Parathyroid adenoma (tissue), 2 donors: ENCODE measurements around the gene OSGIN1.
A peak's percentile ranks its signal among the peaks of the same experiment; 100 is the strongest.

Experiments used
- H2AFZ ChIP-seq: fragments of 300-600 bp; sonication (generic); one replicate; pipeline ENCODE4 v1.7.0; 2017; ENCODE audit warnings: antibody characterized with exemption, mild to moderate bottlenecking
- H3K27ac ChIP-seq: fragments of 300-600 bp; sonication (generic); one replicate; pipeline ENCODE4 v1.7.0; 2017
- H3K27me3 ChIP-seq: fragments of 300-600 bp; sonication (generic); one replicate; pipeline ENCODE4 v1.7.0; 2017; ENCODE audit warnings: low read length; ENCODE audit not compliant: control insufficient read depth, insufficient read depth
- H3K36me3 ChIP-seq: fragments of 300-600 bp; sonication (generic); one replicate; pipeline ENCODE4 v1.7.0; 2017; ENCODE audit warnings: low read length; ENCODE audit not compliant: control insufficient read depth, insufficient read depth
- H3K4me1 ChIP-seq: fragments of 300-600 bp; sonication (generic); one replicate; pipeline ENCODE4 v1.7.0; 2017; ENCODE audit warnings: control low read depth
- H3K4me2 ChIP-seq: fragments of 300-600 bp; sonication (generic); one replicate; pipeline ENCODE4 v1.7.0; 2017; ENCODE audit warnings: low read length
- H3K4me3 ChIP-seq: fragments of 300-600 bp; sonication (generic); one replicate; pipeline ENCODE4 v1.7.0; 2017; ENCODE audit warnings: low read depth, low read length
- H3K79me2 ChIP-seq: fragments of 300-600 bp; sonication (generic); one replicate; pipeline ENCODE4 v1.7.0; 2017; ENCODE audit warnings: control low read depth
- H3K9ac ChIP-seq: fragments of 300-600 bp; sonication (generic); one replicate; pipeline ENCODE4 v1.7.0; 2017; ENCODE audit warnings: mild to moderate bottlenecking
- H3K9me3 ChIP-seq: fragments of 300-600 bp; sonication (generic); one replicate; pipeline ENCODE4 v1.7.0; 2017; ENCODE audit warnings: low read length; ENCODE audit not compliant: control insufficient read depth
- TF ChIP-seq, protein P1 (sequence below): fragments of 300-600 bp; sonication (generic); IDR thresholded peaks from one replicate; pipeline ENCODE4 v1.7.0; 2017; ENCODE audit warnings: antibody characterized with exemption, mild to moderate bottlenecking
- donor health status: primary hyperparathyroidism.

Gene OSGIN1

GRCh38 chr16:84001726-84002125 is 48.7 kb downstream of the OSGIN1 start:
- Histone ChIP-seq H3K27me3 (no peaks in the 10 kb centered on the region), H3K4me2 (no peak overlapping the region), H2AFZ (no peak overlapping the region), H3K9ac (no peak overlapping the region), H3K4me1 (no peaks in the 10 kb centered on the region), H3K79me2 (no peaks in the 10 kb centered on the region), H3K27ac (no peak overlapping the region), H3K36me3 (no peaks in the 10 kb centered on the region), H3K9me3 (no peaks in the 10 kb centered on the region), H3K4me3 (no peak overlapping the region)
- TF ChIP-seq, protein P1, sequence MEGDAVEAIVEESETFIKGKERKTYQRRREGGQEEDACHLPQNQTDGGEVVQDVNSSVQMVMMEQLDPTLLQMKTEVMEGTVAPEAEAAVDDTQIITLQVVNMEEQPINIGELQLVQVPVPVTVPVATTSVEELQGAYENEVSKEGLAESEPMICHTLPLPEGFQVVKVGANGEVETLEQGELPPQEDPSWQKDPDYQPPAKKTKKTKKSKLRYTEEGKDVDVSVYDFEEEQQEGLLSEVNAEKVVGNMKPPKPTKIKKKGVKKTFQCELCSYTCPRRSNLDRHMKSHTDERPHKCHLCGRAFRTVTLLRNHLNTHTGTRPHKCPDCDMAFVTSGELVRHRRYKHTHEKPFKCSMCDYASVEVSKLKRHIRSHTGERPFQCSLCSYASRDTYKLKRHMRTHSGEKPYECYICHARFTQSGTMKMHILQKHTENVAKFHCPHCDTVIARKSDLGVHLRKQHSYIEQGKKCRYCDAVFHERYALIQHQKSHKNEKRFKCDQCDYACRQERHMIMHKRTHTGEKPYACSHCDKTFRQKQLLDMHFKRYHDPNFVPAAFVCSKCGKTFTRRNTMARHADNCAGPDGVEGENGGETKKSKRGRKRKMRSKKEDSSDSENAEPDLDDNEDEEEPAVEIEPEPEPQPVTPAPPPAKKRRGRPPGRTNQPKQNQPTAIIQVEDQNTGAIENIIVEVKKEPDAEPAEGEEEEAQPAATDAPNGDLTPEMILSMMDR, result no peak

DNA sequence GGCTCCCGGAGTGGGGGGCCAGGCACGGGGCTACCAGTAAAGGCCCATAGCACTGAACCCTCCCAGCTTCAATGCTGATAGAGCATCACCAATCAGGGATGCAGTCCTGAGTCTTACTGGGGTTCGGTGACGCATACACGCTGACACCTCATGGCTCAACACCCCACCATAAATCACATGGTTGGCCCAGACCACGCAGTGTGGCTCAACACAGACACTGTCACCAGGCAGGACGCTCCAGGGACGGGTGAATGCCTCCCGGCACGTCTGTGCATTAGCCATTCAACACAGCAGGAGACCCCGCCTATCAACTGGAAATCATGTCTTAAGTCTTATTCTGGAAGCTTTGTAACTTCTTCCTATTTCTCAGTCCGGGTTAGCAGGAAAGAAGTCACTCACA is 50.0 kb downstream of the OSGIN1 start:
- no peaks in the 10 kb centered on the region for H3K79me2 ChIP-seq
- no peaks in the 10 kb centered on the region for H3K36me3 ChIP-seq
- H3K9me3 ChIP-seq, result no peaks in the 10 kb centered on the region
- no peak overlapping the region for H3K4me2 ChIP-seq
- H2AFZ ChIP-seq, result no peak overlapping the region
- TF ChIP-seq, protein P1, result no peak
- H3K4me1 ChIP-seq, result peaks cover 6% of the 10 kb centered on the region
- H3K9ac ChIP-seq, result no peak overlapping the region
- no peak overlapping the region for H3K4me3 ChIP-seq
- H3K27ac ChIP-seq, result no peak overlapping the region
- no peaks in the 10 kb centered on the region for H3K27me3 ChIP-seq

GRCh38 chr16:84004442-84004841 is 51.4 kb downstream of the OSGIN1 start:
- TF ChIP-seq, protein P1, result no peak
- Histone ChIP-seq H2AFZ (no peak overlapping the region), H3K4me2 (no peak overlapping the region), H3K79me2 (no peaks in the 10 kb centered on the region), H3K27me3 (no peaks in the 10 kb centered on the region), H3K27ac (no peak overlapping the region), H3K36me3 (no peaks in the 10 kb centered on the region), H3K9ac (no peak overlapping the region), H3K4me3 (no peak overlapping the region), H3K9me3 (no peaks in the 10 kb centered on the region), H3K4me1 (peaks cover 11% of the 10 kb centered on the region)

DNA sequence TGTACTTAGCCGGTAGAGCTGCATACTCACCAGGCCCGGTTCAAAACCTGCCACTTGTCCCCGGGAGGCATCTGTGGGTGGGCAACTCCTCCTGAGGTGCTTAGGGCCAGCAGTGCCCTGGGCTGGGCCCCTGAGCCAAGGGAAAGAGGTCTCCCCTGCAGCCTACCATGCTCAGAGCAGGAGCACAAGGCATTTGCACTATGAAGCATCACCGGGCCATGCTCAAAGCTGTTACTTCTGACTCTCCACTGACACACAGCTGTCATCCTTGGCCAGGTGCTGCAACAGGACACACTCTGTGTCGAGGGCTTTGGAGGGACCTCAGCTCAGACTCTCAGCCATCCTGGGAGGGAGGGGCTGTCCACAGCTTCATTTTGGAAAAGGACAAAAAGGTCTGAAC is 52.4 kb downstream of the OSGIN1 start:
- Histone ChIP-seq H2AFZ (no peak overlapping the region), H3K36me3 (no peaks in the 10 kb centered on the region), H3K79me2 (no peaks in the 10 kb centered on the region), H3K9me3 (no peaks in the 10 kb centered on the region), H3K4me1 (peaks cover 11% of the 10 kb centered on the region), H3K9ac (no peak overlapping the region), H3K4me2 (no peak overlapping the region), H3K27ac (no peak overlapping the region), H3K27me3 (no peaks in the 10 kb centered on the region), H3K4me3 (no peak overlapping the region)
- TF ChIP-seq, protein P1, result no peak

GRCh38 chr16:84007520-84007919 is 54.5 kb downstream of the OSGIN1 start:
- H3K9me3 ChIP-seq, result no peaks in the 10 kb centered on the region
- H3K27ac ChIP-seq, result peak overlapping the region; percentile 29
- H3K79me2 ChIP-seq, result no peaks in the 10 kb centered on the region
- H3K27me3 ChIP-seq, result no peaks in the 10 kb centered on the region
- H3K4me2 ChIP-seq, result no peak overlapping the region
- no peak overlapping the region for H3K4me3 ChIP-seq
- no peaks in the 10 kb centered on the region for H3K36me3 ChIP-seq
- TF ChIP-seq, protein P1, result no peak
- H2AFZ ChIP-seq, result peak overlapping the region; percentile 77
- no peak overlapping the region for H3K9ac ChIP-seq
- peaks cover 11% of the 10 kb centered on the region for H3K4me1 ChIP-seq
